Measurements from ENCODE around the gene LAGE3.

Gene LAGE3

GRCh38 chrX:154448484-154448883, 30.6 kb downstream of the LAGE3 start:
- no peak for TF ChIP-seq ZNF654 (tag by site-specific recombination; IDR thresholded peaks at IDR 0.05; ENCODE audit: low read depth)
- TF ChIP-seq ZFP3 (tag by site-specific recombination; IDR thresholded peaks at IDR 0.05; ENCODE audit: low read depth) = no peak
- no peak for TF ChIP-seq ZFP69B (tag by site-specific recombination; IDR thresholded peaks at IDR 0.05)
- no peak for TF ChIP-seq ZNF155 (tag by site-specific recombination; IDR thresholded peaks at IDR 0.05)
- TF ChIP-seq ZNF404 (tag by site-specific recombination; IDR thresholded peaks at IDR 0.05) = no peak
- no peak for TF ChIP-seq ZBTB26 (tag by site-specific recombination; optimal IDR thresholded peaks at IDR 0.05)
- TF ChIP-seq MZF1 (tag by site-specific recombination; IDR thresholded peaks at IDR 0.05; ENCODE audit: borderline replicate concordance) = no peak
- TF ChIP-seq ZNF529 (tag by site-specific recombination; IDR thresholded peaks at IDR 0.05; ENCODE audit: insufficient replicate concordance) = no peak
- TF ChIP-seq ZNF223 (tag by site-specific recombination; IDR thresholded peaks at IDR 0.05) = no peak
- TF ChIP-seq ZNF473 (tag by site-specific recombination; IDR thresholded peaks at IDR 0.05) = no peak
- no peak for TF ChIP-seq ZBTB49 (tag by site-specific recombination; IDR thresholded peaks at IDR 0.05; ENCODE audit: low read depth)
- TF ChIP-seq BCL11B (tag by site-specific recombination; IDR thresholded peaks at IDR 0.05; ENCODE audit: low read depth) = no peak
- no peak for TF ChIP-seq TRIM28 (IDR thresholded peaks at IDR 0.05; ENCODE audit: borderline replicate concordance, low read length)
- no peak for TF ChIP-seq ZNF585B (tag by site-specific recombination; IDR thresholded peaks at IDR 0.05)
- no peak for TF ChIP-seq ZNF174 (tag by site-specific recombination; IDR thresholded peaks at IDR 0.05)
- no peak for TF ChIP-seq PRDM1 (tag by site-specific recombination; IDR thresholded peaks at IDR 0.05)
- TF ChIP-seq ZNF391 (tag by site-specific recombination; IDR thresholded peaks at IDR 0.05; ENCODE audit: borderline replicate concordance, low read depth) = no peak
- no peak for TF ChIP-seq HOXC10 (CRISPR knock-in tag; IDR thresholded peaks at IDR 0.05)
- TF ChIP-seq KLF1 (tag by site-specific recombination; IDR thresholded peaks at IDR 0.05) = no peak
- Histone ChIP-seq H3K9me3 (ENCODE audit: control insufficient read depth, insufficient read depth, low read depth, low read length) (no peaks in the 10 kb centered on the region), H3K27ac (ENCODE audit: extremely low read depth, low read depth, low read length) (no peak overlapping the region), H3K4me3 (ENCODE audit: low read depth, low read length) (no peak overlapping the region), H3K36me3 (ENCODE audit: control insufficient read depth in 2 of 2, insufficient read depth in 1 of 2, low read length in 2 of 2) (peaks cover 4 to 78% of the 10 kb centered on the region in 2 experiments; a peak in 2 of 3 replicates), H3K4me1 (ENCODE audit: control insufficient read depth, insufficient read depth, low read length) (no peaks in the 10 kb centered on the region)
- POLR2A ChIA-PET = no interaction called here
- CTCF ChIA-PET = no interaction called here

- H3K9me3 ChIP-seq (ENCODE audit: control insufficient read depth, insufficient read depth, low read depth, low read length) = no peaks in the 10 kb centered on the region
- H3K36me3 ChIP-seq (ENCODE audit: control insufficient read depth in 2 of 2, insufficient read depth in 1 of 2, low read length in 2 of 2) = peaks cover 4 to 78% of the 10 kb centered on the region in 2 experiments; a peak in 2 of 3 replicates
- CTCF ChIA-PET = interaction anchor here (1.1 kb wide), 1 partner anchor 86 kb away, joined by 3 read pairs; no protein-coding TSS in a partner anchor
- POLR2A ChIA-PET = no interaction called here
- H3K4me1 ChIP-seq (ENCODE audit: control insufficient read depth, insufficient read depth, low read length) = no peaks in the 10 kb centered on the region
- no peak overlapping the region for H3K4me3 ChIP-seq (ENCODE audit: low read depth, low read length)
- no peak overlapping the region for H3K27ac ChIP-seq (ENCODE audit: extremely low read depth, low read depth, low read length)
- no peak for TF ChIP-seq ZNF560 (tag by site-specific recombination; IDR thresholded peaks at IDR 0.05; ENCODE audit: borderline replicate concordance)
- TF ChIP-seq ZSCAN30 (tag by site-specific recombination; IDR thresholded peaks at IDR 0.05) = no peak
- no peak for TF ChIP-seq ZNF626 (tag by site-specific recombination; IDR thresholded peaks at IDR 0.05)
- TF ChIP-seq ZNF514 (tag by site-specific recombination; IDR thresholded peaks at IDR 0.05) = no peak
- no peak for TF ChIP-seq ZNF280C (tag by site-specific recombination; IDR thresholded peaks at IDR 0.05)
- no peak for TF ChIP-seq ZSCAN23 (tag by site-specific recombination; IDR thresholded peaks at IDR 0.05)
- no peak for TF ChIP-seq ZNF18 (tag by site-specific recombination; IDR thresholded peaks at IDR 0.05)
- TF ChIP-seq PRDM1 (tag by site-specific recombination; IDR thresholded peaks at IDR 0.05) = no peak
- no peak for TF ChIP-seq AEBP2 (tag by site-specific recombination; IDR thresholded peaks at IDR 0.05; ENCODE audit: borderline replicate concordance)
- TF ChIP-seq ZNF114 (tag by site-specific recombination; IDR thresholded peaks at IDR 0.05) = no peak
- TF ChIP-seq ZNF561 (tag by site-specific recombination; IDR thresholded peaks at IDR 0.05; ENCODE audit: borderline replicate concordance) = no peak
These were observed 32.7 kb downstream of the LAGE3 start for GRCh38 chrX:154446430-154446829.

Measured in HEK293 (cell line).